H1 (cell line): ENCODE data around the gene UROC1. TPM values are rescaled to one million over a fixed set of nuclear protein-coding genes. Genes with fewer than 3 reads are reported as not detected.

Experiments used
- BRCA1 ChIP-seq: IDR thresholded peaks from 2 replicates; pipeline ENCODE4 v1.6.1; 2012; ENCODE audit warnings: low read depth, low read length, improper control_type of control experiment
- CBX5 ChIP-seq: fragments of 300-800, 300-1000 bp; sonication (generic); IDR thresholded peaks from 2 replicates; pipeline ENCODE4 v1.7.1; 2016; ENCODE audit warnings: antibody characterized with exemption, low read length, low read depth
- CHD7 ChIP-seq: fragments of 300-600 bp; sonication (generic); IDR thresholded peaks from 2 replicates; pipeline ENCODE4 v1.7.1; 2012; ENCODE audit warnings: low read length, moderate library complexity, mild to moderate bottlenecking, inconsistent platforms; ENCODE audit not compliant: insufficient replicate concordance
- CTBP2 ChIP-seq: IDR thresholded peaks from 2 replicates; pipeline ENCODE4 v1.7.0; 2011; ENCODE audit warnings: borderline replicate concordance, mild to moderate bottlenecking, moderate library complexity, mixed read lengths, low read length; ENCODE audit not compliant: insufficient read depth, insufficient read length
- EGR1 ChIP-seq: IDR thresholded peaks from 2 replicates; pipeline ENCODE4 v1.6.1; 2011; ENCODE audit warnings: low read depth, low read length, borderline replicate concordance
- EZH2 ChIP-seq: fragments of 200-600 bp; sonication (generic); IDR thresholded peaks from 2 replicates; pipeline ENCODE4 v1.7.1; 2012; ENCODE audit warnings: low read depth, mild to moderate bottlenecking, moderate library complexity, low read length, inconsistent platforms; ENCODE audit not compliant: severe bottlenecking
- HDAC6 ChIP-seq: IDR thresholded peaks from one replicate; pipeline ENCODE4 v1.7.1; 2012; ENCODE audit warnings: low read depth, mild to moderate bottlenecking, inconsistent platforms, low read length, moderate library complexity
- SAP30 ChIP-seq: fragments of 300-600 bp; sonication (generic); IDR thresholded peaks from 2 replicates; pipeline ENCODE4 v1.7.1; 2012; ENCODE audit warnings: low read length, moderate library complexity, mild to moderate bottlenecking, inconsistent platforms; ENCODE audit not compliant: insufficient read depth, insufficient replicate concordance
- SRF ChIP-seq: IDR thresholded peaks from 2 replicates; pipeline ENCODE4 v1.6.1; 2011; ENCODE audit warnings: mild to moderate bottlenecking, low read depth, low read length, moderate library complexity
- TCF12 ChIP-seq: IDR thresholded peaks from 2 replicates; pipeline ENCODE4 v1.6.1; 2011; ENCODE audit warnings: low read depth, mild to moderate bottlenecking, low read length
- YY1 ChIP-seq: IDR thresholded peaks from 2 replicates; pipeline ENCODE4 v1.6.1; 2011; ENCODE audit warnings: low read depth, mild to moderate bottlenecking, low read length
- polyA plus RNA-seq, 7 experiments: library from polyadenylated mRNA; depleted of rRNA in 3 of 7; stranded (reverse) in 5 of 7; unstranded in 2 of 7; fragments of >200 nt in 5 of 7; fragments of 200-250 nt in 2 of 7; gene quantifications; 1 replicate in 5 of 7; 2 replicates in 1 of 7; 4 replicates in 1 of 7; pipeline versions ENCODE4 v1.2.1 to v1.2.3, GENCODE V29; 2011 to 2013; ENCODE audit warnings: missing spikeins in 2 of 7, mixed read lengths in 2 of 7
- total RNA-seq: library from RNA; stranded (reverse); fragmentation: NEBNext Ultra II Directional; extraction: Animal tissue kit (Norgen Biotek cat#: 25700); gene quantifications from 2 replicates; pipeline ENCODE4 v1.2.1, GENCODE V29; 2021

The UROC1 gene
- total and polyA plus RNA-seq, 2 of the 8 experiments (the other 6 are each of a cell fraction or from before 2014, with no cell fraction given): 0.03 TPM; not detected in 1

GRCh38 chr3:126543457-126544061 lies 26.0 kb upstream of the UROC1 start (continued):
- TF ChIP-seq CHD7: no peak
- TF ChIP-seq TCF12: no peak
- no peak for TF ChIP-seq CTBP2
- no peak for TF ChIP-seq BRCA1
- no peak for TF ChIP-seq SRF
- TF ChIP-seq YY1: no peak
- TF ChIP-seq SAP30: no peak
- no peak for TF ChIP-seq CBX5
- no peak for TF ChIP-seq HDAC6
- TF ChIP-seq EGR1: no peak
- TF ChIP-seq EZH2: no peak
